HUES64 (cell line): ENCODE results near the gene DDHD1.
"Not testable (repeated sequence)": the region's sequence is repeated elsewhere in the genome, so short reads cannot be mapped to it uniquely, and the experiment has no call there.

Source experiments
- H3K27ac ChIP-seq: 2 replicates; pipeline ENCODE4 v1.7.0; 2013; ENCODE audit warnings: low read depth, low read length, inconsistent platforms
- H3K27me3 ChIP-seq: 2 replicates; pipeline ENCODE4 v1.6.1; 2013; ENCODE audit warnings: mild to moderate bottlenecking, low read length; ENCODE audit not compliant: insufficient read depth
- H3K36me3 ChIP-seq: 2 replicates; pipeline ENCODE4 v1.6.1; 2013; ENCODE audit warnings: mild to moderate bottlenecking, low read length; ENCODE audit not compliant: insufficient read depth
- H3K4me1 ChIP-seq: 2 replicates; pipeline ENCODE4 v1.6.1; 2013; ENCODE audit warnings: mild to moderate bottlenecking, low read length, moderate library complexity; ENCODE audit not compliant: insufficient read depth
- H3K4me3 ChIP-seq: 2 replicates; pipeline ENCODE4 v1.5.1; 2013; ENCODE audit warnings: mild to moderate bottlenecking, low read length, moderate library complexity
- H3K9ac ChIP-seq: 2 replicates; pipeline ENCODE4 v1.6.1; 2013; ENCODE audit warnings: mild to moderate bottlenecking, low read depth, low read length
- H3K9me3 ChIP-seq: 2 replicates; pipeline ENCODE4 v1.6.1; 2013; ENCODE audit warnings: low read depth, low read length; ENCODE audit not compliant: insufficient read depth
- WGBS: fragments of 150-250, 120-280 bp; methylation state at CpG from one replicate; pipeline ENCODE4 v1.1.7; 2013; ENCODE audit warnings: missing lambda C conversion rate; 5-methylcytosine and 5-hydroxymethylcytosine counted together

The DDHD1 gene

GRCh38 chr14:53151523-53152183 lies 1.5 kb downstream of the DDHD1 start:
- peaks cover 11% of the 10 kb centered on the region for H3K4me1 ChIP-seq

DNA sequence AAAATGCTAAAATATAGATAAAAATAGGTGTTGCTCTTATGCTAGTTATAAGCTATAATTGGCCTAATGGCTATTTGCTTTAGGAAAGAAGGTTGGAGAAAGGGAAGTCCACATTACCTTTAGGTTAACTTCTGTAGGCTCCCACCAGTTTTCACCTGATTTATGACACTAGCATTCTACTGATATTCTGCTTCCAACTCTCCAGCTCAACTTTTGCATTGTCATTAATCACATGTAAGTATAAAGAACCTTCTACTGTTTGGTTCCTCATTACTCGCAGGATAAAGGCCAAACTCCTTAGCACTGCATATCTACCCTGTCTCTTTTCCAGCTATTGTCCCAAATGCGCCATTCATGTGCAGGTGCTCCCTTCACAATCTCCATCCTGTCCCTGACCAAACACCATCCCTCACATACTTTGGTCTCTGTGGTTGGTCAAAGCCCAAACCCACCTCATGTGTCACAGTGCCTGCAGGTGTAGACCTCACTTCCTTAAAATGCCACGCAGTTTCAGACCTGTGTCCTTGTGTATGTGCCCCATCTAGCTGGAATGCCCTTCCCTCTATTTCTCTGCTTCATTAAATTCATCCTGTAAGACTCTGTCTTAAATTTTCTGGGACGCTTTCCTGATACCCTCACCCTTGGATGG lies 3.3 kb downstream of the DDHD1 start:
- Histone ChIP-seq H3K4me1 (peaks cover 11% of the 10 kb centered on the region), H3K36me3 (no peaks in the 10 kb centered on the region), H3K9ac (no peak overlapping the region), H3K4me3 (no peak overlapping the region), H3K27ac (no peak overlapping the region), H3K9me3 (no peaks in the 10 kb centered on the region), H3K27me3 (no peaks in the 10 kb centered on the region; the same call in 1 of the 2 replicates)
- 93% methylated on average over 4 of the region's 4 CpGs for WGBS

More at GRCh38 chr14:53151523-53152183, 1.5 kb downstream of the DDHD1 start:
- Histone ChIP-seq H3K9me3 (no peaks in the 10 kb centered on the region), H3K27ac (no peak overlapping the region), H3K27me3 (no peaks in the 10 kb centered on the region; the same call in 1 of the 2 replicates), H3K9ac (peak overlapping the region; percentile 57), H3K4me3 (peak overlapping the region; percentile 74), H3K36me3 (no peaks in the 10 kb centered on the region)
- under 1% methylated on average over 24 of the region's 25 CpGs for WGBS

- Histone ChIP-seq H3K4me3 (no peak overlapping the region), H3K27me3 (no peaks in the 10 kb centered on the region; the same call in 1 of the 2 replicates), H3K36me3 (no peaks in the 10 kb centered on the region)
Observed at GRCh38 chr14:53148671-53149070, 4.5 kb downstream of the DDHD1 start.

GRCh38 chr14:53147893-53148292 lies 5.2 kb downstream of the DDHD1 start:
- WGBS: no CpG with 5 or more reads among the region's 2 CpGs
- H3K4me3 ChIP-seq: no peak overlapping the region
- H3K4me1 ChIP-seq: peaks cover 11% of the 10 kb centered on the region
- no peaks in the 10 kb centered on the region for H3K9me3 ChIP-seq
- no peak overlapping the region for H3K9ac ChIP-seq
- no peak overlapping the region for H3K27ac ChIP-seq
- no peaks in the 10 kb centered on the region; the same call in 1 of the 2 replicates for H3K27me3 ChIP-seq
- no peaks in the 10 kb centered on the region; the same call in 1 of the 2 replicates for H3K36me3 ChIP-seq

More at GRCh38 chr14:53148671-53149070, 4.5 kb downstream of the DDHD1 start:
- peaks cover 11% of the 10 kb centered on the region for H3K4me1 ChIP-seq
- H3K27ac ChIP-seq: no peak overlapping the region
- no peak overlapping the region for H3K9ac ChIP-seq
- no peaks in the 10 kb centered on the region for H3K9me3 ChIP-seq

GRCh38 chr14:53147208-53147607 lies 5.9 kb downstream of the DDHD1 start:
- Histone ChIP-seq H3K27me3 (no peaks in the 10 kb centered on the region; the same call in 1 of the 2 replicates), H3K4me1 (peaks cover 11% of the 10 kb centered on the region), H3K9ac (no peak overlapping the region), H3K36me3 (no peaks in the 10 kb centered on the region; the same call in 1 of the 2 replicates), H3K4me3 (no peak overlapping the region), H3K9me3 (0 out of 2 replicates have a peak, but pooled peaks cover 6% of the 10 kb centered on the region), H3K27ac (no peak overlapping the region)
- WGBS: 100% methylated on average over 2 of the region's 2 CpGs

DNA sequence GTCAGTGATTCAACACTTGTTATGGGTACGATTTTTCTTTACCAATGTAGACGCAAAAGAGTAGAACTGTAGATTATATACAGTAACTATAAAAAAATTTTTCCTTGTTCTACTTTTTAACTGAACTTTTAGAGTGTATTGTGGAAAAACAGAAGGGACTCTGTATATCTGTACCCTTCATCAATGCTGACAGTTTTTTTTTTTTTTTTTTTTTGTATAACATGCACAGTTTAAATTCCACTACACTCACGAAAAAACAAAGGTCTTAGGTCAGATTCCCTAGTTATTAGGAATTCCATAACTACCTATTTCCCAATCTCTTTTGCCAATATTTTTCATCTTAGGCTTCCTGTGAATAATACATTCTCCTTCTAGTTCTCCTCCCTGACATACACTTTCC lies 6.4 kb downstream of the DDHD1 start:
- 0% methylated on average over 1 of the region's 3 CpGs for WGBS
- H3K36me3 ChIP-seq: no peaks in the 10 kb centered on the region; the same call in 1 of the 2 replicates
- H3K9me3 ChIP-seq: peaks cover 8% of the 10 kb centered on the region; the same call in 1 of the 2 replicates
- H3K9ac ChIP-seq: no peak overlapping the region
- H3K4me3 ChIP-seq: no peak overlapping the region
- H3K4me1 ChIP-seq: peaks cover 11% of the 10 kb centered on the region
- H3K27ac ChIP-seq: no peak overlapping the region
- no peaks in the 10 kb centered on the region; the same call in 1 of the 2 replicates for H3K27me3 ChIP-seq

- no peaks in the 10 kb centered on the region for H3K4me1 ChIP-seq
- H3K36me3 ChIP-seq: peaks cover 4% of the 10 kb centered on the region; the same call in 1 of the 2 replicates
- no peaks in the 10 kb centered on the region for H3K27me3 ChIP-seq
- no peak overlapping the region for H3K9ac ChIP-seq
- no peak overlapping the region for H3K4me3 ChIP-seq
- 80% methylated on average over 1 of the region's 1 CpG for WGBS
- no peak overlapping the region for H3K27ac ChIP-seq
- peaks cover 23% of the 10 kb centered on the region for H3K9me3 ChIP-seq
Observed at GRCh38 chr14:53144244-53144643, 8.9 kb downstream of the DDHD1 start.

- no peak overlapping the region for H3K27ac ChIP-seq
- H3K9ac ChIP-seq: no peak overlapping the region
- H3K27me3 ChIP-seq: no peaks in the 10 kb centered on the region
- no peaks in the 10 kb centered on the region for H3K4me1 ChIP-seq
- H3K9me3 ChIP-seq: peaks cover 23% of the 10 kb centered on the region
- peaks cover 4% of the 10 kb centered on the region; the same call in 1 of the 2 replicates for H3K36me3 ChIP-seq
- H3K4me3 ChIP-seq: no peak overlapping the region
Observed at GRCh38 chr14:53140585-53140984, 12.5 kb downstream of the DDHD1 start.

DNA sequence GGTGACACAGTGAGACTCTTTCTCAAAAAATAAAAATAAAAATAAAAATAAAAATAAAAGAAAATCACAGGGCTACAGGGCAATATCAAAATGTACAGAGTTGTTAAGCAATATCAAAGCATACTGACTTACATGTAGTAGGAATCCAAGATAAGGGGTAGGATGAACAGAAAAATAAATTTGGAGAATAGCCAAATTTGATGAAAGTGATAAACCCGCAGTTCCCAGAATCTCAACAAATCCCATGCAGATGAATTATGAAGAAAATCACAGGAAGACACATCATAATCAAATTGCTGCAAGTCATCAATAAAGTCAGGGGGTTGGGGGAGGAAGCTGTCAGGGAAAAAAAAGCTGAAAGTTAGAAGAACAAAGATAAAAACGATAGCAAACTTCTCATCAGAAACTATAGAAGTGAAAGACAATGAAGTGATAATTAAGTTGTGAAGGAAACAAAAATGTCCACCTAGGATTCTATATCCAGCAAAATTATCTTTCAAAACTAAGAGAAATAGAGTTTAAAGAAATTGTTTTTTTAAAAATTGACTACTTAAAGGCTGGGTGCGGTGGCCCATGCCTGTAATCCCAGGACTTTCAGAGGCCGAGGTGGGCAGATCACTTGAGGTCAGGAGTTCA lies 15.4 kb downstream of the DDHD1 start:
- Histone ChIP-seq H3K9ac (no peak overlapping the region), H3K9me3 (peaks cover 22% of the 10 kb centered on the region), H3K4me3 (no peak overlapping the region), H3K36me3 (peaks cover 4% of the 10 kb centered on the region; the same call in 1 of the 2 replicates), H3K27ac (no peak overlapping the region), H3K27me3 (no peaks in the 10 kb centered on the region), H3K4me1 (no peaks in the 10 kb centered on the region)
- 97% methylated on average over 3 of the region's 4 CpGs for WGBS

DNA sequence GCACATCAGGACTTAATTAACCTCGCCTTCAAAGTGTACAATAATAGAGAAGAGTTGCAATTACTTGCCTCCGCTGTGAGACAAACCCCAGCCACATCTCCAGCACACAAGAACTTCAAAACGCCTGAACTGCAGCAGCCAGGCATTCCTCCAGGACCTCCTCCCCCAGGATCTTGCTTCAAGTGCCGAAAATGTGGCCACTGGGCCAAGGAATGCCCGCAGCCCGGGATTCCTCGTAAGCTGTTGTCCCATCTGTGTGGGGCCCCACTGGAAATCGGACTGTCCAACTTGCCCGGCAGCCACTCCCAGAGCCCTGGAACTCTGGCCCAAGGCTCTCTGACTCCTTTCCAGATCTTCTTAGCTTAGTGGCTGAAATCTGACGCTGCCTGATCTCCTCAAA lies 22.6 kb downstream of the DDHD1 start:
- not testable (repeated sequence) for H3K36me3 ChIP-seq, H3K4me3 ChIP-seq, H3K27me3 ChIP-seq, H3K9me3 ChIP-seq, H3K4me1 ChIP-seq, H3K9ac ChIP-seq, H3K27ac ChIP-seq
- WGBS: 89% methylated on average over 10 of the region's 10 CpGs
